HG03066 (cell line): ENCODE data around the gene PPP2R5D.

Source experiments
- ATAC-seq: cut with Tn5 transposase; IDR thresholded peaks from one replicate; pipeline ENCODE4 v1.9.1; 2021; ENCODE audit warnings: low read depth; ENCODE audit not compliant: unreplicated experiment

PPP2R5D gene

DNA sequence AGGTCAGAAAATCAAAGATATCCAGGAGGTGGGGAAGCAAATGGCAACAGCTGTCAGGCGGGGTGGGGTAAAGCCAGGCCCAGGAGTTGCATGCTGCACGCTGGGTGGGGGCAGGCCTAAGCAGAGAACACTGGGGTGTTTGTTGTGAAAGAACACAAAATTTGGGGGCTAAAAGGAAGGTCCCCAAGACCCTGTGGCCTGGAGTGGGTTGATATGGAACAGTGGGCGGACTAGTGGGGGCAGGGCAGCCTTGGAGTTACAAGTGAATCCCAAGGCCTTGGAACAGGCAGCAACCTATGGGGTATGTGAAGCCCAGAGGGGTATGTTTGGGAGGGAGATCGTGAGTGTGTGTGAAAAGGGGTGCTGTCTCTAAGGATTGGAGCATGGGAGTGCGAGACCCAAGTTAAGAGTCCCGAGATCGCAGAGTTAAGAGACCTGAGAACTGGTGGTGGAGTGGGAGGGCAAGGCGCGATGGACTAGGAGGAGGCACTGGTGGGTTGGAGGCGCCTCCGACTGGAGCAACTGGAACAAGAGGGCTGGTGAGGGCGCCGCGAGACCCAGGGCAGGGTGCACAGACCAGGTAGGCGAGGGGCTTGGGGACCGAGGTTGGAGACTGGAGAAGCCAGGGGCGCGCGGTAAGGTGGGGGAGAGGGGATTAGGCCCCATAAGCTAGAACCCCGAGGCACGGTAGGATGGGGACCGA, 68.6 kb downstream of the PPP2R5D start:
- ATAC-seq = peak; percentile 16

- ATAC-seq = peak; percentile 89
Measured at GRCh38 chr6:43053545-43054205, 69.3 kb downstream of the PPP2R5D start, which contains the start of gene CUL7. Gene CUL7 (minus strand): TSS chr6:43053851. CDS start chr6:43052788, 1,063 bp downstream.

DNA sequence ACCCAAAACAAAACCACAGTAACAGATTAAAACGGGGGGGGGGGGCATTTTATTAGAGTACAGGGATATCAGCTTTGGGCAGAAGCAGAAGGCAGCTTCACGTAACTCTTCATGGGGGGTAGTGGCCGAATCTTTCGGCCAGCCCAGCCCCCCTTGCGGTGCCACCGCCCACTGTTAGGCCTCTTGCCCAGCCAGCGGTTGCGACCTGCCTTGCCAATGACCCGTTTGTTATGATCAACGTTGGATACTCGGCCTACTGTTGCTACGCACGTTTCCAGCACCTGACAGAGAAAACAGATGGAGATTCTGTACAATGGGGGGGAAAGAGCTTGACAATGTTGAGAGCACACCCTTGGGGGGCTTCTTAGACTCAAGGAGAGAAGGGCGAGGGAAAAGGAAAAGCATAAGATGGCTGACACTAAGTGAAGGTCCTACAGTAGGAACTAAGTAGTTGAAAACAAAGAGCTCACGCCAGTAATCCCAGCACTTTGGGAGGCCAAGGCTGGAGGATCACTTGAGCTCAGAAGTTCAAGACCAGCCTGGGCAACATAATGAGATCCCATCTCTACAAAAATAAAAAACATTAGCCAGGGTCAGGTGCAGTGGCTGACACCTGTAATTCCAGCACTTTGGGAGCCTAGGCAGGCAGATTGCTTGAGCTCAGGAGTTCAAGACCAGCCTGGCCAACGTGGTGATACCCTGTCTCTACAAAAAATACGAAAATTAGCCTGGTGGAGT, 70.0 kb downstream of the PPP2R5D start:
- ATAC-seq = no peak

DNA sequence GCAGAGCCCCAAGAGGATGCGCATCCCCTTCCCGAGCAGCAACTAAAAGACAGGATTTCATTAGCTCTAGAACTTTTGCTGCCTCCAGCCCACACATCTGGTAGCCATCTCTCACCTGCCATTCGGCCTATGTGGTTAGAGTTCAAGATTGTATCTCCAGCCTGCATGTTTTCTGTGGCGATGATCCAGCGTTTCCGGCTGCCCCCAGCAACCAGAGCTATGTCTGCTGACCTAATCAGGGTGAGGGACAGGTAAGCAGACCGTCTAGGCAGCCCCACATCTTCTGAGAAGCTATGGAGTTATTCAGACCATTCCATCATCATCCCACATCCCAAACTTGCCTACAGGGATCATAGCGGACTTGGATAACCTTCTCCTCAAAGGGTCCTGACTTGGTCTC, 71.6 kb downstream of the PPP2R5D start:
- no peak for ATAC-seq

- ATAC-seq = no peak
Measured at GRCh38 chr6:43058531-43058930, 74.2 kb downstream of the PPP2R5D start.

GRCh38 chr6:43059168-43060033, 75.0 kb downstream of the PPP2R5D start, which contains the start of the genes KLC4 and MRPL2:
Gene KLC4 (plus strand): TSS chr6:43059631. CDS start chr6:43061336, 1,705 bp downstream.
Gene MRPL2 (minus strand): TSS chr6:43059434. CDS start chr6:43059381, 53 bp downstream.
- ATAC-seq = peak; percentile 97

GRCh38 chr6:43060034-43060754, 75.8 kb downstream of the PPP2R5D start:
- no peak for ATAC-seq

DNA sequence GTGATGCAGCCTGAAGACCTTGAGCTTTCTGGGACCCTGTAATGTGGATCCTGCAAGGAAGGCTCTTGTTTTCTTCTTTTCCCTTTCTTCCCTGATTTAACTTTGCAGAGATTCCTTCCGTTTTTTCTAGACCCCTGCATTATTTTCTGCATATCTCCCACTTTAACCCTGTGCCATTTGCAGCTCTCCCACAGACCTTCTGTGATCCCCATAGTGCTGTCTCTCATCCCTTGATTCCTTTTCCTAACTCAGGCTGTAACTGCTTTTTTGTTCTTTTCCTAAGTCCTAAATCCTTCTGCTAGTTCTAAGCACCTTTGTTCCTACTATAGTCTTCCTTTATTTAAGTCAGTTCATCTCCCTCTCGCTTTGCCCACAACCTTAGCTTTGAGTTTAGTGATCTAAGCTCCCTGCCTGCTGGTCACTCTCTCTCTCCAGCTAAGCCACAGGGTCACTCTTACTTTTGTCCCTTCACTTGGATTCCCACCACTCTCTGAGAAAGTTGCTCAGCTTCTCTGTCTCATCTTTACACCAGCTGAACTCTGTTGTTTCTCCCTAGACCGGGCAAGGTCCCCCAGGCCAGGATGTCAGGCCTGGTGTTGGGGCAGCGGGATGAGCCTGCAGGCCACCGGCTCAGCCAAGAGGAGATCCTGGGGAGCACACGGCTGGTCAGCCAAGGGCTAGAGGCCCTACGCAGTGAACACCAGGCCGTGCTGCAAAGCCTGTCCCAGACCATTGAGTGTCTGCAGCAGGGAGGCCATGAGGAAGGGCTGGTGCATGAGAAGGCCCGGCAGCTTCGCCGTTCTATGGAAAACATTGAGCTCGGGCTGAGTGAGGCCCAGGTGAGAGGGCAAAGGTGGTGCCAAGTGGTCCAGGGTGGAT, 76.6 kb downstream of the PPP2R5D start:
- no peak for ATAC-seq

- ATAC-seq = no peak
Measured at GRCh38 chr6:43061861-43062260, 77.5 kb downstream of the PPP2R5D start.
